Right cardiac atrium (tissue), 5 donors: ENCODE measurements around the gene TOP3B. TPM values are rescaled to one million over a fixed set of nuclear protein-coding genes. Genes with fewer than 3 reads are reported as not detected.

Experiments
- ATAC-seq, 2 donors: fragments of 200-7000 bp; cut with Tn5 transposase; one replicate each; pipeline versions ENCODE4 v1.8.0 to v1.9.1; 2020; ENCODE audit warnings: moderate library complexity in 2 of 2, mild to moderate bottlenecking in 1 of 2
- DNase-seq, 3 donors: peaks; one replicate each; pipeline ENCODE4 v3.0.0-alpha.2; 2020
- H3K27ac ChIP-seq: one replicate; pipeline ENCODE4 v1.5.1; 2013; ENCODE audit warnings: mild to moderate bottlenecking, low read length, control low read depth, moderate library complexity
- H3K27me3 ChIP-seq: one replicate; pipeline ENCODE4 v1.6.1; 2013; ENCODE audit not compliant: control insufficient read depth, insufficient read depth
- H3K4me1 ChIP-seq: one replicate; pipeline ENCODE4 v1.6.1; 2013; ENCODE audit warnings: low read length; ENCODE audit not compliant: control insufficient read depth, insufficient read depth
- H3K4me3 ChIP-seq: one replicate; pipeline ENCODE4 v1.5.1; 2013; ENCODE audit warnings: low read length, control low read depth
- H3K9me3 ChIP-seq: one replicate; pipeline ENCODE4 v1.6.1; 2013; ENCODE audit warnings: low read length; ENCODE audit not compliant: control insufficient read depth
- WGBS: extraction: QIAGEN DNeasy Blood & Tissue Kit; methylation state at CpG from one replicate; pipeline ENCODE4 v1.1.7; 2013; 5-methylcytosine and 5-hydroxymethylcytosine counted together
- intact Hi-C, 4 donors: fragments of 100-400 bp; cut with DNase I; formaldehyde crosslinking; loops; one replicate each; pipeline versions ENCODE4 v1.11.0 to v1.14.0; 2022 to 2023
- polyA plus RNA-seq: library from polyadenylated mRNA; stranded (reverse); fragments of 200-250 nt; gene quantifications from one replicate; pipeline ENCODE4 v1.2.3, GENCODE V29; 2013
- total RNA-seq, 4 donors: library from RNA; stranded (reverse); fragmentation: NEBNext Ultra II Directional; extraction: Animal tissue kit (Norgen Biotek cat#: 25700); gene quantifications; one replicate each; pipeline ENCODE4 v1.2.1, GENCODE V29; 2021
- donor health status: healthy with polysubstance abuse.
- donor health status: DM: no; HTN: yes; CAD: no.
- donor health status: DM: no; HTN: no; CAD: no.
- donor health status: DM: no; HTN: yes; CAD: no; lungs with severe emphysema.
- donor health status: DM: yes; HTN: yes; CAD: no.

The TOP3B gene
- total and polyA plus RNA-seq, 5 donors: 11.1 to 17.8 (median 12.8) TPM

DNA sequence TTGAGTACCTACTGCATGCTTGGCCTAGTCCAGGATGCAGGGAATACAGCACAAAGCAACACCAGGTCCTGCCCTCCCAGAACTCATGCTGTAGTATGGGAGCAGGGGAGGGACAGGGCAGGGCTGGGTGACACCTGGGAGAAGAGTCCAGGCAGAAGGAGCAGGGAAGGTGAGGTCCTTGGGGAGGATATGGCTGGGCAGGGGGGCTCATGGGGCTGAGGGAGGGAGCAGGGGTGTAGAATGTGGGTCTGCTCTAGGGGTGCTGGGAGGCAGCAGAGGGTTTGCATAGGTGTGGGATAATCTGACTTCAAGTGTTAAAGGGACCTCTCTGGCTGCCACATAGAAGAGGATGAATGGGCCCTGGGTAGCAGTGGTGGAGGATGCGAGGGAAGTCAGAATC lies 4.8 kb downstream of the TOP3B start:
- no peaks in the 10 kb centered on the region for H3K9me3 ChIP-seq
- peaks cover 2% of the 10 kb centered on the region for H3K4me1 ChIP-seq
- 90% methylated on average over 1 of the region's 1 CpG for WGBS
- intact Hi-C loops: no loop called here
- DNase-seq: no peak
- no peak for ATAC-seq
- H3K27me3 ChIP-seq: no peaks in the 10 kb centered on the region
- H3K27ac ChIP-seq: no peak overlapping the region
- H3K4me3 ChIP-seq: no peak overlapping the region

DNA sequence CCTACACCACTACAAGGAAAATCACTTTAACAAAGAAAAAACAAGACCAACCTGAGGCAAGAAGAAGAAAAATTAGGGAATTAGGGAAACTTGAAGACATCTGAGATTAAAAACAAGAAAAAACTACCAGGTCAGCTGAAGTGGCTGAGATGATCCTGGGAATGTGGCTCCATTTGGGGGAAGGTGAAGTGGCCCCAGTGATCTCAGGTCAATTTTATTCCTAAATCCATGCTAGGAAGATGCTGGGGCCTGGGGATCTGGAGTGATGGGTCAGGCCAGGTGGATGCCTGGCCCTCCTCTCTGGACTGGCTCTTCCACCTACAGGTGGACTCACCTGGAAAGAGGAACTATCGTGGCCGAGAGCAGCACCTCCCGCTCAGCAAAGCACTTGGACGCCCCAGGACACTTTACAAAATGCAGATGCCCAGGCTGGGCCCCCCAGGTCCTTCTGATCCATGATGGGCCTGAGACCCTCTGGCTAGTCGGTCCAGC lies 6.7 kb downstream of the TOP3B start:
- no peak overlapping the region for H3K27ac ChIP-seq
- ATAC-seq (no peak), DNase-seq (no peak)
- H3K27me3 ChIP-seq: no peaks in the 10 kb centered on the region
- intact Hi-C loops: no loop called here
- WGBS: 97% methylated on average over 5 of the region's 5 CpGs
- no peaks in the 10 kb centered on the region for H3K9me3 ChIP-seq
- no peak overlapping the region for H3K4me3 ChIP-seq
- H3K4me1 ChIP-seq: no peaks in the 10 kb centered on the region

DNA sequence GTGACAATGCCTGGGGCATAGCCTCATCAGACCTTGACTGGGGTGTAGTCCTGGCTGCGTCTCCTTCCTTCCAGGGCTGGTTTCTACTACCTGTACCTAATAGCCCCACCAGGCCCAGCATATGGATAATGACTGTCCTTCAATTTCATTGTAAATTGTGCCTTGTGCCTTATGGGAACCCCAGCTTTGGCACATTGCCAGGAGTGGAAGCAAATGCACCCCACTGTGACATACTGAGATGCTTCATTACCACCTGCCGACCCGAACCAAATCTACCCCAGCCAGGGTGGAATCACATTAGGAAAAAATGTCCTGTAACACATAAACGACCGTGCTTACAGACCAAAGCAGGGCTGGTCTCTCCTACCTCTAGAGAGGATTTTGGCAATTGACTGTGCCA lies 7.3 kb downstream of the TOP3B start:
- DNase-seq: peak in 1 of 3 donors; percentile 47
- ATAC-seq: no peak

DNA sequence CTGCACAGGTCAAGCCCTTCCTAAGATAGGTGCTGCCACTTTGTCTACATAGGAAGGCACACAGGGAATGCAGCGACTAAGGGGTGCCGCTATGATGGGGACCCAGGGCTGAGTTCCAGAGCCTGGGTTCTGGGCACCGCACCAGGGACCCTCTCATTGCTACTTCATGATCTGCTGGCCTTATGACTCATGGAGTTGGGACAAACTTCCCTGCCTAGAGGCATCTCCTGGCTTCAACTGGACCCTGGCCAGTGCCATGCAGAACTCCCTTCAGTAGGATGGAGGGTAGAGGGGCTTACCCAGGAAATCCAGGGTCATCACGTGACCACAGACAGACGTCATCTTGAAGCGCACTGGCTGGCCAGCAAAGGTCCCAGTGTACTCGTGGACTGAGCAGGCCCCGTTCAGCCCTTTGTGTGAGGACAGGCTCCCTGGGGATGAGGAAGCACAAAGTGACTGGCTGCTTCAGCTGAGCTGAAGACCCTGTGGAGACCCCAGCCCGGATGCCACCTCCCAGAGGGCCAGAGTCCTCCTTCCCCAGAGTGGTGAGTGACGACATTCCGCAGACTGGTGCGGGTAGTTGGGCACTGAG lies 8.4 kb downstream of the TOP3B start:
- intact Hi-C loops: no loop called here
- Histone ChIP-seq H3K4me3 (no peak overlapping the region), H3K27ac (no peak overlapping the region), H3K27me3 (no peaks in the 10 kb centered on the region), H3K9me3 (no peaks in the 10 kb centered on the region), H3K4me1 (no peaks in the 10 kb centered on the region)
- DNase-seq (peak in 1 of 3 donors; percentile 33), ATAC-seq (no peak)
- WGBS: 89% methylated on average over 12 of the region's 12 CpGs

More for the DNA sequence above, 7.3 kb downstream of the TOP3B start:
- Histone ChIP-seq H3K27me3 (no peaks in the 10 kb centered on the region), H3K9me3 (no peaks in the 10 kb centered on the region), H3K27ac (no peak overlapping the region), H3K4me1 (no peaks in the 10 kb centered on the region), H3K4me3 (no peak overlapping the region)
- WGBS: 94% methylated on average over 5 of the region's 5 CpGs
- intact Hi-C loops: no loop called here

DNA sequence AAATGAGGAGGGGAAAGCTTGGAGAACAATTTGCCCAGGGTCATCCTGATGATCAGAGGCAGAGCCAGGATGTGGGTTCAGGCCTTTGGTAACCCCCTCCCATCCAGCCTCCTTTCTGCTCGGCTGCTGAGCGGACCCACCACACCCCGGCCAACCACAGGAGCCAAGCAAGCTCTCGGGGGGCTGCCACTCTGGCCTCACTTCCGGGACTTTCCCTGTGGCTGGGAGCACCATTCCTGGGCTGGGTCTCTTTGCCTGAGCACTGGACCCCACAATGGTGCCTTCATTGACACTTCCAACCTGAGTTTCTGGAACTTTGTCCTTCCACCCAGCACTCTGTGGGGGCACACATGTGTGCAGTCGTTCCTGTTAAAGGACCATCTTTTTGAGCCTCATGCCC lies 9.8 kb downstream of the TOP3B start:
- Histone ChIP-seq H3K4me3 (no peak overlapping the region), H3K27me3 (no peaks in the 10 kb centered on the region), H3K27ac (no peak overlapping the region), H3K9me3 (no peaks in the 10 kb centered on the region), H3K4me1 (no peaks in the 10 kb centered on the region)
- ATAC-seq (no peak), DNase-seq (peak in 1 of 3 donors; percentile 26)
- 83% methylated on average over 6 of the region's 6 CpGs for WGBS
- intact Hi-C loops: no loop called here

DNA sequence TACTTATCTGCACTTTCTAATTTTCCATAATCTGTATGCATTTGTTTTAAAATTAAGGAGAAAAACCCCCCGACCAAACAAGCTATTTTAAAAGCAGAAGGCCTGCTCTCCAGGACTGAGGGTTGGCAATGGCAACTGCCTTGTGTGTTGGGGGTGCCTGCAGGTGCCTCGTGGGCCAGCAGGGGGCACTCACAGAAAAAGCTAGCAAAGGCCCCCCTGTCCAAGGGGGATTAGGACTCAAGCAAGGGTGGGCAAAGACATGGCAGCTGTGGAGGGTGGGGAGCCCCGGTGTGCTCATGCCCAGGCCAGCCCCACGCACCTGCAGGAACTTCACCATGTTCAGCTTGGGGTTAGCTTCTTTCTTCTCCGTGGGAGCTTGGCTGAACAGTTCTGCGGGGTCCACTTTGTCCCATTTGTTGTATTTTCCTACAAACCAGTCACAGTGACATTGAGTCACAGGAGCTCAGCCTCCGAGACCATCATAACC lies 10.3 kb downstream of the TOP3B start:
- no peak for ATAC-seq
- DNase-seq: peak in 2 of 3 donors; percentile 64 to 69
- 70% methylated on average over 7 of the region's 7 CpGs for WGBS

DNA sequence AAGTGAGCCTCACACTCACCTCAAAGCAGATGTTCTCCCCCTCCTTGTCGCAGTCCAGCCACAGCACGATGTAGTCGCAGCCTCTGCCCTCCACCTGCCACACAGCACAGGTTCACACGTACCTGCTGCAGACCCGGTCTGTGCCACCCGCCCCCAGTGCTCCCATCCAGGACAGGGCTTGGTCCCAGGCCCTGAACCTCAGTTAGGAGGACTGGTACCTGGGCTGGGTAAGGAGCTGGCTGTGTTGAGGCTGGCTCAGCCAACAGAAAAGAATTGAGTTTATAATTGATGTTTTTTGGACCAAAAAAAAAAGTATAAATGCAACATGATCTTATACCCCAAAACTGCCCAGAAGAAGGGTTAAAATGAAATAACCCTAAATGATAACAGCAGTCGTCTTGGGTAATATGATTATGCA lies 10.7 kb downstream of the TOP3B start:
- ATAC-seq: no peak
- H3K27ac ChIP-seq: no peak overlapping the region
- H3K27me3 ChIP-seq: no peaks in the 10 kb centered on the region
- H3K4me3 ChIP-seq: no peak overlapping the region
- DNase-seq: no peak
- no peaks in the 10 kb centered on the region for H3K9me3 ChIP-seq
- intact Hi-C loops: no loop called here
- WGBS: 88% methylated on average over 7 of the region's 7 CpGs
- H3K4me1 ChIP-seq: no peaks in the 10 kb centered on the region

More for the DNA sequence above, 10.3 kb downstream of the TOP3B start:
- H3K4me1 ChIP-seq: no peaks in the 10 kb centered on the region
- intact Hi-C loops: no loop called here
- no peak overlapping the region for H3K4me3 ChIP-seq
- no peak overlapping the region for H3K27ac ChIP-seq
- H3K27me3 ChIP-seq: no peaks in the 10 kb centered on the region
- no peaks in the 10 kb centered on the region for H3K9me3 ChIP-seq

DNA sequence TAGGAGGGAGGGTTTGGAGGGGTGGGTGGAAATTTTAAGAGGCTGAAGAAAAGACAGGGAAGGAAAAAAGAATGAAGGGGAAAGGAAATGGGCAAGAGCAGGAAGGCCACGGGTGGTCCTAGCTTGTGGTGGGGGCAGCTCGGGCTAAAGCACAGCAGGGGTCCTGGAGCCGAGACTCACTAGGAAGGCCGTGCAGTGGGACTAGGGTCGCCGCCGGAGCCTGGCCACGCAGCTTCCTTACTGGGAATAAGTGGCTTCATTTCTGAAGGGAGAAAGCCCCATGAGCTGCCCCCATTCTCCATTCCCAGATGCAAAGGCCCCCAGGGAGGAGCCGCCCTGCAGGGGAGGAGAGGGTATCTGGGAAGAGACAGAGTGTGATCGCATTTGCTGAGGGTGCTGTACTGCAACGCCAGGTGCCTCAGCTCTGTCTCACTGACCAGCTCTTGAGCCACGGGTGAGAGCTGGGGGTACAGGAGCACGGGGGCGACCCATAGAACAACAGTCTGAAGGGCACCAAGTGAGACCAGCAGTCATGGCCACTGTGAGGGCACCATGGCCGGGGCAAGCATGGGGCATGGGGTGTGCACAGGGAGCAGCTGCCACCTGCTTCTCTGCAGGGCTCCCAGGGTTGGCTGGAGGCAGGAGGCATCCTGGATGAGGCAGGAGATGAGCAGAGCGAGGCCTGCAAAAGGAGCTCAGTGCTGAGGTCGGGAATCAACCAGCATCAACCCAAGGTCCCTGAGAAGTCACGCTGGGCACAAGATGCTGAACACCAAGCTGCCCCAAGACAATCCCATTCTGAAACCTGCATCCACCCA lies 11.6 kb downstream of the TOP3B start:
- ATAC-seq (no peak), DNase-seq (peak in 1 of 3 donors; percentile 29)
- intact Hi-C loops: no loop called here
- 92% methylated on average over 18 of the region's 18 CpGs for WGBS
- Histone ChIP-seq H3K4me3 (no peak overlapping the region), H3K4me1 (no peaks in the 10 kb centered on the region), H3K27me3 (no peaks in the 10 kb centered on the region), H3K27ac (no peak overlapping the region), H3K9me3 (no peaks in the 10 kb centered on the region)

DNA sequence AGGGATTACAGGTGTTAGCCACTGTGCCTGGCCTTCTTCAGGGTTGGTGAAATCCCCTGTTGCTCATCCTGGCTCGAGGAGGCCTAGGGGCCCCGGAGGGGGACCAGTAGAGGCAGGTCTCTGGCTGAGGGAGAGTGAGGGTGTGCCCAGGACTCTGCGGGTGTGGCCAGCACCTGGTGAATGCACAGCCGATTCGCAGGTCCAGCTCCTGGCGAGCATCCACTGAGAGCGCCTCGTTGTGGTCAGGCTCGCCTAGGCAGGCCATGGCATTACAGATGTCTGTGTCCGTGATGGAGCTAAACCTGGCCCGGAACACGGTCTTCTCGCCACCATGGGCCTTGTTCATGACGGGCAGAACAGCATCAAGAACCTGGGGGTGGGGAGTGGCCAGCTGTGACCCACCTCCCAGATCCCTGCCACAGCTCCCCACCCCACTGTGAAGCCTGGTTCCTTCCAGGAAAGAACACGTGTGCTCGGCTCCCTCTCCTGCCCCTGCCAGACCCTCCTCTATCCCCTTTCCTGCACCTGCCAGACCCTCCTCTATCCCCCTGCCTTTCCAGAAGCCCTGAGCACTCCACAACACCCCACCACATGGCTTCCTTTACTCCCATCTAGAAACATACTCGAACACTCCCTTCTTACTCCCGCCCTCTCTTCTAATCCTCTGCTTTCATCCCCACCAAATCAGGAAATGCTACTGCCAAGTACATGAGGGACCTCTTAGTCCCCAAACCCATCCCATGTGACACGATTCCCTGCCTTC lies 12.4 kb downstream of the TOP3B start:
- H3K27ac ChIP-seq: no peak overlapping the region
- H3K27me3 ChIP-seq: no peaks in the 10 kb centered on the region
- intact Hi-C loops: no loop called here

DNA sequence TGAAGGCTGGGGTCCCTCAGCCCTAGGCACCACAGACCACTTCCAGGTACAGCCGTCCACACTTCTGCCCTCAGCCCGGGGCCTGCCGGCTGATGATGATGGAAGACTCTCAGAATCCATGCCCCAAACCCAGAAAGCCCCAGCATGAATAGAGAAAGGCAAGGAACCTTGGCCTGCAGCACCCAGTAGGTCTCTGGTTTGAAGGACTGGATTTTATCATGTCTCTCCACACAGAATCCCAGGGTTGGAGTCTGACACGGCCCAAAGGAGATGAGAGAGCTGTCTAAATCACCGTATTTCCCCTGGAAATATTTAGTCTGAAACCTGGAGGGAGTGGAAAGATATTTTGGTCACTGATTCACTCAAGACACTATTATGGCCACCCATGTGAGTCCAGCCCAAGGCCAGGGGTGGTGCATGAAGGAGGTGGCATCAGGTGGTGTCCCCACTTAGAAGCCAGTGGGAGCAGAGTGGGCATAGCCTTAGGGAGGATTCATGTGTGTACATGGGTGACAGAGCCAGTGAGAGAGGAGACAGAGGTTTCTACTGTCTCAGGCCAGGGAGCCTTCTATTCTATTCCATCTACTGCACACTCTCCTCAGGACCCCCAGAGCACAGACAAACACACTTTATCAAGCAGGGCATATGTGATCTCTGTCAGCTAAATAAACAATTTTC lies 14.0 kb downstream of the TOP3B start:
- intact Hi-C loops: no loop called here
- no peaks in the 10 kb centered on the region for H3K4me1 ChIP-seq
- WGBS: 96% methylated on average over 5 of the region's 5 CpGs
- no peak overlapping the region for H3K4me3 ChIP-seq
- H3K27me3 ChIP-seq: no peaks in the 10 kb centered on the region
- no peaks in the 10 kb centered on the region for H3K9me3 ChIP-seq
- DNase-seq: no peak
- no peak overlapping the region for H3K27ac ChIP-seq
- no peak for ATAC-seq

More for the DNA sequence above, 12.4 kb downstream of the TOP3B start:
- H3K9me3 ChIP-seq: no peaks in the 10 kb centered on the region
- DNase-seq: peak in 1 of 3 donors; percentile 21
- ATAC-seq: no peak
- no peaks in the 10 kb centered on the region for H3K4me1 ChIP-seq
- H3K4me3 ChIP-seq: no peak overlapping the region
- 93% methylated on average over 19 of the region's 19 CpGs for WGBS
